HepG2 (cell line): ENCODE results near the gene ETHE1. TPM values are rescaled to one million over a fixed set of nuclear protein-coding genes. Genes with fewer than 3 reads are reported as not detected.

Experiments
- AKAP8 ChIP-seq: sonication (generic); formaldehyde crosslinking; IDR thresholded peaks from 2 replicates; pipeline ENCODE4 v1.5.1; 2020; ENCODE audit warnings: mild to moderate bottlenecking, missing genetic modification reagents
- HMG20B ChIP-seq: conservative IDR thresholded peaks from 2 replicates; pipeline ENCODE4 v1.6.1; 2016; ENCODE audit warnings: missing genetic modification reagents, missing compliant biosample characterization
- HOXA7 ChIP-seq: sonication (generic); formaldehyde crosslinking; IDR thresholded peaks from 2 replicates; pipeline ENCODE4 v1.8.1; 2022; ENCODE audit warnings: mild to moderate bottlenecking, missing genetic modification reagents, moderate library complexity
- MATR3 ChIP-seq: sonication (generic); formaldehyde crosslinking; IDR thresholded peaks from 2 replicates; pipeline ENCODE4 v1.4.0; 2020; ENCODE audit warnings: missing genetic modification reagents
- MYNN ChIP-seq: sonication (generic); formaldehyde crosslinking; IDR thresholded peaks from 2 replicates; pipeline ENCODE4 v1.4.0; 2020; ENCODE audit warnings: mild to moderate bottlenecking, low read depth, missing genetic modification reagents
- NRL ChIP-seq: sonication (generic); formaldehyde crosslinking; IDR thresholded peaks from 2 replicates; pipeline ENCODE4 v1.5.0; 2020; ENCODE audit warnings: missing genetic modification reagents, mild to moderate bottlenecking, moderate library complexity, borderline replicate concordance
- PLRG1 ChIP-seq: fragments of 450-650 bp; conservative IDR thresholded peaks from 2 replicates; pipeline ENCODE4 v1.6.1; 2016
- POLR2G ChIP-seq: fragments of 200-400 bp; formaldehyde crosslinking; IDR thresholded peaks from 2 replicates; pipeline ENCODE4 v1.6.1; 2018; ENCODE audit warnings: mild to moderate bottlenecking, low read depth, low read length, moderate library complexity
- ZFP82 ChIP-seq: sonication (generic); formaldehyde crosslinking; IDR thresholded peaks from 2 replicates; pipeline ENCODE4 v1.5.1; 2020; ENCODE audit warnings: mild to moderate bottlenecking, missing genetic modification reagents, borderline replicate concordance
- ZNF136 ChIP-seq: sonication (generic); formaldehyde crosslinking; IDR thresholded peaks from 2 replicates; pipeline ENCODE4 v1.8.1; 2022; ENCODE audit warnings: low read depth, mild to moderate bottlenecking, moderate library complexity, missing genetic modification reagents
- ZNF143 ChIP-seq: sonication (generic); formaldehyde crosslinking; IDR thresholded peaks from 2 replicates; pipeline ENCODE4 v1.4.0; 2020; ENCODE audit warnings: missing genetic modification reagents
- ZNF543 ChIP-seq: sonication (generic); formaldehyde crosslinking; IDR thresholded peaks from 2 replicates; pipeline ENCODE4 v1.4.0; 2020; ENCODE audit warnings: mild to moderate bottlenecking, missing genetic modification reagents
- ZNF562 ChIP-seq: sonication (generic); formaldehyde crosslinking; IDR thresholded peaks from 2 replicates; pipeline ENCODE4 v1.8.0; 2022; ENCODE audit warnings: missing genetic modification reagents, borderline replicate concordance
- ZNF580 ChIP-seq: IDR thresholded peaks from 2 replicates; pipeline ENCODE4 v1.6.1; 2016; ENCODE audit warnings: low read depth, borderline replicate concordance
- ZNF597 ChIP-seq: sonication (generic); formaldehyde crosslinking; IDR thresholded peaks from 2 replicates; pipeline ENCODE4 v1.5.0; 2020; ENCODE audit warnings: missing genetic modification reagents
- polyA plus RNA-seq, 8 experiments: library from polyadenylated mRNA; depleted of rRNA in 3 of 8; stranded (reverse) in 7 of 8; unstranded in 1 of 8; fragments of >200 nt; fragmentation: Illumina TruSeq in 4 of 8; extraction: Trizol in 4 of 8; gene quantifications; 2 replicates each; pipeline versions ENCODE4 v1.2.1 to v1.2.3, GENCODE V29; 2011 to 2016; ENCODE audit warnings: low read depth in 4 of 8, missing spikeins in 1 of 8, mixed read lengths in 1 of 8; ENCODE audit not compliant: insufficient read depth in 1 of 8
- total RNA-seq, 5 experiments: library from RNA; depleted of rRNA; stranded (reverse); fragments of >200 nt; fragmentation: Illumina TruSeq; extraction: Trizol; gene quantifications; 2 replicates each; pipeline ENCODE4 v1.2.3, GENCODE V29; 2016; ENCODE audit warnings: low read depth in 1 of 5
- TF ChIP-seq, protein P1 (sequence below): IDR thresholded peaks from 2 replicates; pipeline ENCODE4 v1.6.1; 2012; ENCODE audit warnings: low read length, improper control_type of control experiment
- TF ChIP-seq, protein P2 (sequence below): sonication (generic); formaldehyde crosslinking; IDR thresholded peaks from 2 replicates; pipeline ENCODE4 v1.5.0; 2020; ENCODE audit warnings: missing genetic modification reagents
- TF ChIP-seq, protein P3 (sequence below): sonication (generic); formaldehyde crosslinking; IDR thresholded peaks from 2 replicates; pipeline ENCODE4 v1.5.0; 2020; ENCODE audit warnings: missing genetic modification reagents
- TF ChIP-seq, protein P4 (sequence below), 2 experiments: fragments of 450-650 bp in 1 of 2; sonication (generic) in 1 of 2; formaldehyde crosslinking; IDR thresholded peaks; 2 replicates each; pipeline versions ENCODE4 v1.5.0 to v1.8.0; 2020 to 2022; ENCODE audit warnings: mild to moderate bottlenecking in 1 of 2, missing genetic modification reagents in 1 of 2

ETHE1 gene
- total and polyA plus RNA-seq, 2 of the 13 experiments (the other 11 are each of a cell fraction or from before 2014, with no cell fraction given), result 32.5 to 58.4 TPM

DNA sequence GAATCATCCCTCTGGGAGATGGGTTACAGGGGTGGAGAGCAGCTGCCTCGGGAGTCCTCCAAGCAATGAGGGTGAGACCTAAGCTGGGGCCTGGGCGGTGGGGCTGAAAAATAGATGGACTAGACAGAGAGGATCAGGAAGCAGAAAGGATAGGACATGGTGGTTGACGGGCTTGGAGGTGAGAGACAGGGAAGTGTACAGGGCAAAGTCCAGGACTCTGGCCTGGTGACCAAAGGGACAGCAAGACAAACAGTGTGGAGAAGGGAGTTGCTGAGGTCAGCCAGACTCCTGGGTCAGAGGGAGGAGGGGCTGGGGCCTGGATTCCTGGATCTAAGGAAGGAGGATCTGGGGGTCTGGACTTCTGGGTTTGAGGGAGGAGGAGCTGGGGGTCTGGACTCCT, 28.0 kb downstream of the ETHE1 start (continued):
- TF ChIP-seq ZNF562 (CRISPR knock-in tag) (no peak), ZNF580 (peak; percentile 38; the same call in 1 of the 2 replicates), ZFP82 (CRISPR knock-in tag) (no peak), MYNN (CRISPR knock-in tag) (no peak), ZNF597 (CRISPR knock-in tag) (no peak), ZNF543 (CRISPR knock-in tag) (peak; percentile 39; the same call in 1 of the 2 replicates), MATR3 (CRISPR knock-in tag) (no peak), POLR2G (peak; percentile 34; the same call in 1 of the 2 replicates), NRL (CRISPR knock-in tag) (no peak), ZNF136 (CRISPR knock-in tag) (no peak), HOXA7 (CRISPR knock-in tag) (no peak), HMG20B (CRISPR knock-in tag) (no peak), AKAP8 (CRISPR knock-in tag) (no peak), ZNF143 (CRISPR knock-in tag) (no peak), PLRG1 (no peak)
- TF ChIP-seq, protein P1, sequence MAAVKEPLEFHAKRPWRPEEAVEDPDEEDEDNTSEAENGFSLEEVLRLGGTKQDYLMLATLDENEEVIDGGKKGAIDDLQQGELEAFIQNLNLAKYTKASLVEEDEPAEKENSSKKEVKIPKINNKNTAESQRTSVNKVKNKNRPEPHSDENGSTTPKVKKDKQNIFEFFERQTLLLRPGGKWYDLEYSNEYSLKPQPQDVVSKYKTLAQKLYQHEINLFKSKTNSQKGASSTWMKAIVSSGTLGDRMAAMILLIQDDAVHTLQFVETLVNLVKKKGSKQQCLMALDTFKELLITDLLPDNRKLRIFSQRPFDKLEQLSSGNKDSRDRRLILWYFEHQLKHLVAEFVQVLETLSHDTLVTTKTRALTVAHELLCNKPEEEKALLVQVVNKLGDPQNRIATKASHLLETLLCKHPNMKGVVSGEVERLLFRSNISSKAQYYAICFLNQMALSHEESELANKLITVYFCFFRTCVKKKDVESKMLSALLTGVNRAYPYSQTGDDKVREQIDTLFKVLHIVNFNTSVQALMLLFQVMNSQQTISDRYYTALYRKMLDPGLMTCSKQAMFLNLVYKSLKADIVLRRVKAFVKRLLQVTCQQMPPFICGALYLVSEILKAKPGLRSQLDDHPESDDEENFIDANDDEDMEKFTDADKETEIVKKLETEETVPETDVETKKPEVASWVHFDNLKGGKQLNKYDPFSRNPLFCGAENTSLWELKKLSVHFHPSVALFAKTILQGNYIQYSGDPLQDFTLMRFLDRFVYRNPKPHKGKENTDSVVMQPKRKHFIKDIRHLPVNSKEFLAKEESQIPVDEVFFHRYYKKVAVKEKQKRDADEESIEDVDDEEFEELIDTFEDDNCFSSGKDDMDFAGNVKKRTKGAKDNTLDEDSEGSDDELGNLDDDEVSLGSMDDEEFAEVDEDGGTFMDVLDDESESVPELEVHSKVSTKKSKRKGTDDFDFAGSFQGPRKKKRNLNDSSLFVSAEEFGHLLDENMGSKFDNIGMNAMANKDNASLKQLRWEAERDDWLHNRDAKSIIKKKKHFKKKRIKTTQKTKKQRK, result no peak
- TF ChIP-seq, protein P2, sequence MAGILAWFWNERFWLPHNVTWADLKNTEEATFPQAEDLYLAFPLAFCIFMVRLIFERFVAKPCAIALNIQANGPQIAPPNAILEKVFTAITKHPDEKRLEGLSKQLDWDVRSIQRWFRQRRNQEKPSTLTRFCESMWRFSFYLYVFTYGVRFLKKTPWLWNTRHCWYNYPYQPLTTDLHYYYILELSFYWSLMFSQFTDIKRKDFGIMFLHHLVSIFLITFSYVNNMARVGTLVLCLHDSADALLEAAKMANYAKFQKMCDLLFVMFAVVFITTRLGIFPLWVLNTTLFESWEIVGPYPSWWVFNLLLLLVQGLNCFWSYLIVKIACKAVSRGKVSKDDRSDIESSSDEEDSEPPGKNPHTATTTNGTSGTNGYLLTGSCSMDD (CRISPR knock-in tag), result no peak
- TF ChIP-seq, protein P3, sequence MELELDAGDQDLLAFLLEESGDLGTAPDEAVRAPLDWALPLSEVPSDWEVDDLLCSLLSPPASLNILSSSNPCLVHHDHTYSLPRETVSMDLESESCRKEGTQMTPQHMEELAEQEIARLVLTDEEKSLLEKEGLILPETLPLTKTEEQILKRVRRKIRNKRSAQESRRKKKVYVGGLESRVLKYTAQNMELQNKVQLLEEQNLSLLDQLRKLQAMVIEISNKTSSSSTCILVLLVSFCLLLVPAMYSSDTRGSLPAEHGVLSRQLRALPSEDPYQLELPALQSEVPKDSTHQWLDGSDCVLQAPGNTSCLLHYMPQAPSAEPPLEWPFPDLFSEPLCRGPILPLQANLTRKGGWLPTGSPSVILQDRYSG, result no peak
- TF ChIP-seq, protein P4, sequence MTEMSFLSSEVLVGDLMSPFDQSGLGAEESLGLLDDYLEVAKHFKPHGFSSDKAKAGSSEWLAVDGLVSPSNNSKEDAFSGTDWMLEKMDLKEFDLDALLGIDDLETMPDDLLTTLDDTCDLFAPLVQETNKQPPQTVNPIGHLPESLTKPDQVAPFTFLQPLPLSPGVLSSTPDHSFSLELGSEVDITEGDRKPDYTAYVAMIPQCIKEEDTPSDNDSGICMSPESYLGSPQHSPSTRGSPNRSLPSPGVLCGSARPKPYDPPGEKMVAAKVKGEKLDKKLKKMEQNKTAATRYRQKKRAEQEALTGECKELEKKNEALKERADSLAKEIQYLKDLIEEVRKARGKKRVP (CRISPR knock-in tag; IDR thresholded peaks at IDR 0.05), result no peak
